Smooth muscle cell of the coronary artery (primary cell): ENCODE measurements around the gene GLT1D1. TPM values are rescaled to one million over a fixed set of nuclear protein-coding genes. Genes with fewer than 3 reads are reported as not detected.

ENCODE experiments used
- total RNA-seq: library from RNA; depleted of rRNA; stranded (reverse); fragments of >200 nt; gene quantifications from 2 replicates; pipeline ENCODE4 v1.2.3, GENCODE V29; 2014; ENCODE audit warnings: low replicate concordance

The GLT1D1 gene
- under 0.01 TPM in 1 of 2 replicates, not detected in the other for total RNA-seq

GRCh38 chr12:128852885-128853599 lies at the start of gene GLT1D1:
GLT1D1 (plus strand) TSS chr12:128853478; CDS start chr12:128853582, 104 bp downstream.

DNA sequence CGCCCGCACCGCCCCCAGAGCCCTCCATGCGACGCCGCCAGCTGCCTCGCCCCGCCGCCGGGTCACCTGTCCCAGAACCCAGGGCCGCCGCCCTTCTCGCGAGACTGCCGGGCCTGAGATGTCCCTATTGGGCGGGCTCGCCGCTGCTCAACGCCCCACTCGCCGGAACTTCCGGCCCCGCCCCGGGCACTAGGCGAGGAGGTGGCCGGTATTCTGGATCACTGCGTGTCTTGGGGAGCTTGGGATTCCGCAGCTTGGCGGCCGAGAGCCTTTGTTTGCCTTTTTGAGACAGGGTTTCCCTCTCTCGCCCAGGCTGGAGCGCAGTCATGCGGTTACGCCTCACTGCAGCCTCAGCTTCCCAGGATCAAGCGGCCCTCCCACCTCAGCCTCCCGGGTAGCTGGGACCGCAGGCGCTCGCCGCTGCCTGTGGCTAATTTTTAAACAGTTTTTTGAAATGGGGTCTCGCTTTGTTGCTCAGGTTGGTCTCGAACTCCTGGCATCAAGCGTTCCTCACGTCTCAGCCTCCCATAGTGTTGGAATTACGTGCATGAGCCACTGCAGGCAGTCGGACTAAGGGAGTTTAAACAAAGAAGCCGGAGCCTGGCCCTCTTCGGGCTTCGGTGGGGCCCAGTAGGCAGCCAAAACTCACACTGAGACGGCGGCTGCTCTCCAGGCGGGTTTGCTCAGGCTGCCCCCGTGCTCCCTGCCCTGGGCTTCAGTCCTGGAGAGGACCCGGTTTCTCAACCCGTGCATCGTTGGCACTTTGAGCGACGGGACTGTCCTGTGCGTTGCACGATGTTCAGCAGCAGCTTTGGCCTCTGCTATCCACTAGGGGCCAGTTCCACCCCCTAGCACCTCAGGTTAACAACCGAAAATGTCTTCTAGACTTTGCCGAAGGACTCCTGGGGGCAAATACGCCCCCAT lies 29.1 kb upstream of the GLT1D1 start, which contains the start of gene SLC15A4:
TSS of gene SLC15A4 (minus strand) at position 43 of the 924 bp plus-strand sequence. CDS start at position 28, 15 bp downstream.

Other genes with a start within 250 kb of the GLT1D1 start
- 38.8 and 43.1 TPM in 2 replicates for gene SLC15A4, start 29.5 kb upstream of the GLT1D1 start, total RNA-seq